Stimulated activated naive CD4-positive, alpha-beta T cell treated with Interleukin-2 at 50 U/mL for 16 hours (primary cell): Measurements from ENCODE around the gene ACOXL.

Source experiments
- DNase-seq: peaks from one replicate; lab custom pipeline; 2025; lab: John Stamatoyannopoulos, UW

Gene ACOXL

GRCh38 chr2:111116843-111117597 lies 384.6 kb downstream of the ACOXL start:
- peak; percentile 54 for DNase-seq

- peak; percentile 27 for DNase-seq
Measured at GRCh38 chr2:111117598-111118480, 385.5 kb downstream of the ACOXL start.

GRCh38 chr2:111118481-111118980 lies 386.2 kb downstream of the ACOXL start:
- no peak for DNase-seq

GRCh38 chr2:111118981-111119821 lies 386.8 kb downstream of the ACOXL start:
- peak; percentile 30 for DNase-seq

- DNase-seq, result no peak
Measured at GRCh38 chr2:111119822-111120252, 387.5 kb downstream of the ACOXL start.

- peak; percentile 85 for DNase-seq
Measured at GRCh38 chr2:111120253-111121027, 388.1 kb downstream of the ACOXL start, which contains the start of gene BCL2L11. BCL2L11 (plus strand) TSS chr2:111120914; CDS start chr2:111123746, 2,832 bp downstream.

GRCh38 chr2:111121028-111121827 lies 388.9 kb downstream of the ACOXL start:
- DNase-seq, result peak; percentile 56

GRCh38 chr2:111121828-111122630 lies 389.7 kb downstream of the ACOXL start:
- peak; percentile 67 for DNase-seq

- DNase-seq, result peak; percentile 28
Measured at GRCh38 chr2:111122631-111123421, 390.5 kb downstream of the ACOXL start.

GRCh38 chr2:111123751-111124150 lies 391.4 kb downstream of the ACOXL start:
- no peak for DNase-seq

GRCh38 chr2:111126581-111126980 lies 394.2 kb downstream of the ACOXL start:
- no peak for DNase-seq

- no peak for DNase-seq
Measured at GRCh38 chr2:111127351-111127750, 395.0 kb downstream of the ACOXL start.

- no peak for DNase-seq
Measured at GRCh38 chr2:111128096-111128495, 395.7 kb downstream of the ACOXL start.

GRCh38 chr2:111133603-111134002 lies 401.2 kb downstream of the ACOXL start:
- no peak for DNase-seq

- DNase-seq, result no peak
Measured at GRCh38 chr2:111134055-111134454, 401.7 kb downstream of the ACOXL start.

- DNase-seq, result no peak
Measured at GRCh38 chr2:111135237-111135909, 403.0 kb downstream of the ACOXL start.

- no peak for DNase-seq
Measured at GRCh38 chr2:111135910-111136297, 403.5 kb downstream of the ACOXL start.

- DNase-seq, result no peak
Measured at GRCh38 chr2:111138839-111139238, 406.5 kb downstream of the ACOXL start.
